HG03139 (cell line): ENCODE measurements around the gene IGSF10.

Source experiments
- ATAC-seq: cut with Tn5 transposase; IDR thresholded peaks from one replicate; pipeline ENCODE4 v1.9.1; 2021; ENCODE audit not compliant: unreplicated experiment

Gene IGSF10

GRCh38 chr3:151467069-151467468 lies 6.2 kb upstream of the IGSF10 start:
- no peak for ATAC-seq

- no peak for ATAC-seq
Observed at GRCh38 chr3:151462991-151463390, 2.1 kb upstream of the IGSF10 start.

- ATAC-seq, result no peak
Observed at GRCh38 chr3:151462278-151462780, 1.5 kb upstream of the IGSF10 start.

DNA sequence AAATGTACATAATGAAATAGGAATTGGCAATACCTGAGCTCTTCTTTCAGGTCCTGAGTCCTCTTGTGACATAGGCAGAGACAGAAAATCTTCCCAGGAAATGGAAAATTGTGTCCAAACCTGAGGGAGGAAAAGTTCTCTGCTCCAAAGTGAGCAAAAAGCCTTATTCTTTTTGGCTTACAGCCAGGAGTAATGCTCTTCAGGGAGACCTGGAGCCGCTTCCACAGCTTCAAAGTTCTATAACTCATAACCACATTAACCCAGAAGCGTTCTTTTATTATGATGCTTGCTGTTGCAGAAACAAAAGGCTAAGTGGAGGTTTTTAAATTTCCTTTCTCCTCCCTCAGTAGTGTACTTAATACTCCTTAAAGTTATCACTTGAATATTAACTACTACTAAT lies 633 bp downstream of the IGSF10 start:
- no peak for ATAC-seq

- no peak for ATAC-seq
Observed at GRCh38 chr3:151459358-151459757, 1.5 kb downstream of the IGSF10 start.

DNA sequence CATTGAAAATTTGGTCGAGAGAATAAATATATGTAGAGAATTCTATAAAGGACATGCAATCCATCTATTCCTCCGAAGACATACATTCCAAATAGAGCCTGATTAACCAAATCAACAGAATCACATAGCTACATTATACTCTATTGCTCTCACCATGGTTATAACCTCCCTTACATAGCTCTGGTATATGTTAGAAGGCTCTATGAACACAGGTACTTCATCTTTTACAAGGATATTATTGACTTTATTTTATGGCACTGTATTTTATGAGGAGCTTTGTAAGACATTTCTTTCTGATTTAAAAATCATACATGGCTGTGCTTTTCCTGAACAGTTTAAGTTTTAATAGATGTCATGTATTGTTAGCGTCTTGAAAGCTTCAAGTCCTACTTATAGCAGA lies 4.8 kb downstream of the IGSF10 start:
- ATAC-seq, result no peak

- ATAC-seq, result no peak
Observed at GRCh38 chr3:151452841-151453240, 8.0 kb downstream of the IGSF10 start.

DNA sequence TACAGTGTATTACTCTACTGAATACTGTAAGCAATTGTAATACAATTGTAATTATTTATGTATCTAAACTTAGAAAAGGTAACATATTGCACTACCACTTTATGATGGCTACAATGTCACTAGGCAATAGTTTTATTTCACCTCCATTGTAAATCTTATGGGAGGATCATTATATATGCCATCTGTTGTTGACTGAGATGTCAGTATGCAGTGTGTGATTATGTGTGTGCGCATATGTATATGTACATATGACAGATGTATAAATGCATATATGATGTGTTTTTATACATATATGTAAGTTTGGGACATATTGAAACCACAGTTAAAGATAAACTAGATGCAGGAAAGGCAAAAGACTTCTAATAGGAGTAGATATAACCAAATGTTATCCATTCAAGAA lies 8.5 kb downstream of the IGSF10 start:
- ATAC-seq, result no peak

- ATAC-seq, result no peak
Observed at GRCh38 chr3:151446002-151446340, 14.9 kb downstream of the IGSF10 start.

DNA sequence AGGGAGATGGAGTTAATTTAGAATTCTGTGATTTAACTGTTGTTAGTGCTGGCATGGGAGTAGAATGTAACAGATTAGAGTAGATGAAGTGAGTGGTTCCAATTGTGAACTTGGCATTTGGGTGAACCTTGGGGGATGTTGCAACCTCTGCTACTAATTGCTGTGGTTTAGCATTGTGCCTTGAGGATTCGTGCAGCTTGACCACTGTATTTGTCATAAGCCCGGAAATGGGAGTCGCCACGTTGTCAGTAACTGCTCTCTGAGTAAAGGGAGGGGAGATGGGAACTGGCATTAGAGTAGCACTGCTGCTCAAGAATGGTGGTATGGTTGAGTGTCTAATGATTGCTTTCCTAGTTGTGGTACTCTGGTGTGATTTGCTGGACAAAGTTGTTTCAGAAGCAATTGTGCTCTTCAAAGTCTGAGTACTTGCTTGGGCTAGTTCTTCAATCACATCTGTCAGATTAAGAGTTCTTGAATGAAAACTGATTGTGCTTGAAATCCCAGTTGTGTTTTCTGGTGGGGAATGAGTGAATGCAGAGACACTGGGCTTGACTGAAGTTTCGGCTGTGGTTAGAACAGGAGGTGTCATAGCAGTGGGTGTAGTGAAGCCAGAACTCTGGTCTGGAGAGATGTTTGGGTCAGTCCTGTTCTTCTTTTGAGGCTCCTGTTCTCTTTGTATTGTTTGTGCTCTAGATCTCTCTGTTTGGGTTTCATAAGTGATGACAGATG lies 15.4 kb downstream of the IGSF10 start:
- ATAC-seq, result no peak

DNA sequence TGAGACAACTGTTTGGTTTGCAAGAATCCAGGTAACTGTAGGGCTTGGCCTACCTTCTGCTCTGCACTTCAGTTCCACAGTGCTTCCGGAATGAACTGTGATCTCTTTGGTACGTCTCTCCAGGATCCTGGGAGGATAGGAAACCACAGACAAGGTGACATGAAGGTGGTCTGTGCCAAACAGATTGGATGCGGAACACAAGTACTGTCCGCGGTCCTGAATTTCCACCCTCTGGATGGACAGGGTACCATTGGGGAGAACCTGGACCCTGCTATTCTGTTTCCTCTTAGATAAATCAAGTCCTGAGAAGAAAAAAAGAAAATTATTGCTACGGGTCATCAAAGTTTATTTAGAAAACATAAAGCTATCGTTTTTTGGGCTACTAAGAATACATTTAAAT lies 17.3 kb downstream of the IGSF10 start:
- ATAC-seq, result no peak

DNA sequence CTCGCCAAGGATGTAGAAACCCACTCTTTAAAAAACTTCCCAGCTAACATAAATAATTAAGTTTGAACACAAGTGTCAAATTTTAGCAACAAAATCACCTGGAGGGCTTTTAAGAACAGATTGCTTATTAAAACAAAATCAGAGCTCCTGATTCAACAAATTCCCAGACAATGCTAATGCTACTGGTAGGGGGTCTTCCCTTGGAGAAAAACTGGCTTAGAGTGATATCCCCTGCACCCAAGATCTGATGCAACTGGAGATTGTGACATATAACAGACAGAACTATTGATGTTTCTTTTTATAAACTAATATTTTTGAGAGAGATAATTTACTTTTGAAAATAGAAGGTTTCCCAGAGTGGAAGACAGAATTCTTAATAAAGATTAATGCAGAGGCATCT lies 19.9 kb downstream of the IGSF10 start:
- ATAC-seq, result no peak

DNA sequence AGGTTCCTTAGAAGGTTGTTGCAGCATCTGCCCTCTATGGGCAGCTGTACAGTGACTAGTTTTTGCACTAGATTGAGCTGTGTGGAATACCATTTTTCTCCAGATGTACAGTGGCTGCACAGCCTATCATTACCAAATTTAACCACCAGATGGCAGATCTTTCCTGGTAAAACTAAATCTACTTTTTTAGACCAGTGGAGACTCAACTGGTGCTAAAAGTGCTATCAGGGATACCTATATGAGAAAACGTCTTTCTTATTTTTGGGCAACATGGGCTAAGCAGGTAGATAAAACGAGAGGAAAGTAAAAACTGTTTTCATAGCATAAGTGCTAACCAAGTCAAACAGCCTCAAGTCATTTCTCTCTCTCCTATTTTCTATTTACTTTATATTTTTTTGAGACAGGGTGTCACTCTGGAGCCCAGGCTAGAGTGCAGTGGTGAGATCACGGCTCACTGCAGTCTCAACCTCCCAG lies 21.2 kb downstream of the IGSF10 start:
- no peak for ATAC-seq

DNA sequence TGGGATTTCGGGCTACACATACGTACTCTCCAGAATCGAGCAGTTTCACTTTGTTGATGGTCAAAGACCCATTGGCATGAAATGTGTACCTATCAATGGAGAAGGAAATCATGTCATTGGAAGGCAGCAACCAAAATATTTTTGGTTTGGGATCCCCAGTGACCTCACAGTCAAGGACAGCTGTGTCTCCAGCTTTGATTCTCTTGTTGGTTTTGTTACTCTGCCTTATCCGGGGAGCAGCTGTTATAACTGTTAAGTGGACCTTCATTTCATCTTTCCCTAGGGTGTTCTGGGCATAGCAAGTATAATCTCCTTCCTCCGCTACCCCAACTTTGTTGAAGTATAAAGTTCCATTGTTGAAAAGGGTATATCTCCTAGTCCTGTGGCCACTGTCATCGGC lies 23.0 kb downstream of the IGSF10 start:
- ATAC-seq, result no peak

DNA sequence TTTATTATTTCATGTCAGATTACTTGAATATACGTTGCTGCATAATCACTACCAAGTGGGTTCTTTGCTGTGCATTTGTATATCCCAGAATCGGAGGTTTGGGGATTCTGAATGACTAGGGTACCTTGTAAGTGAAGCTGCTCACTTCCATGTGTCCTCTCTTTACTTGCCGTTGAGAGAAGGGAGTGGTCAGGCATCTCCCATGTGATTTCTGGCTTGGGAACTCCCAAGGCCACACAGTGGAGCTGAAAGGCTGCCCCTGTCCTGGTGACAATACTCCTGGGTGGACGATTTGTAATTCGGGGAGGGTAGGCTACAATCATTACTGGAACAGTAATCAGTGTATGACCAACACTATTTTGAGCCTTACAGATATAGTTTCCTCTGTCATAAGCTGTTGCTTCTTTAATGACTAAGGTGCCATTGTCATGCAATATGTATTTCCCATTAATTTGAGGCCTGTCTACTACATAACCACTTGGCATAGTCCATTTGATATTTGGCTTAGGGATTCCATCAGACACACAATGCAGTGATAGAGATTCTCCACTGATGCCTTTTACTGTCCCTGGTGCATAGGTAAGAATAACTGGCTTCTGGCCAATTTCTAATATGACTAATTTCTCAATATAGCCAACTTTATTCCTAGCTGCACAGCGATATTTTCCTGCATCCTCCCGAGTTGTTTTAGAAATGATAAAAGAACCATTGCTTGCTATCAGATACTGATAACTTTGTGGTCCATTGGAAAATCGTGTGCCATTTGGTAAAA lies 24.0 kb downstream of the IGSF10 start:
- no peak for ATAC-seq

- no peak for ATAC-seq
Observed at GRCh38 chr3:151434151-151434890, 26.5 kb downstream of the IGSF10 start.

GRCh38 chr3:151432616-151433372 lies 28.1 kb downstream of the IGSF10 start:
- ATAC-seq, result no peak

GRCh38 chr3:151431940-151432339 lies 28.9 kb downstream of the IGSF10 start:
- no peak for ATAC-seq

- ATAC-seq, result no peak
Observed at GRCh38 chr3:151430821-151431484, 29.9 kb downstream of the IGSF10 start.

DNA sequence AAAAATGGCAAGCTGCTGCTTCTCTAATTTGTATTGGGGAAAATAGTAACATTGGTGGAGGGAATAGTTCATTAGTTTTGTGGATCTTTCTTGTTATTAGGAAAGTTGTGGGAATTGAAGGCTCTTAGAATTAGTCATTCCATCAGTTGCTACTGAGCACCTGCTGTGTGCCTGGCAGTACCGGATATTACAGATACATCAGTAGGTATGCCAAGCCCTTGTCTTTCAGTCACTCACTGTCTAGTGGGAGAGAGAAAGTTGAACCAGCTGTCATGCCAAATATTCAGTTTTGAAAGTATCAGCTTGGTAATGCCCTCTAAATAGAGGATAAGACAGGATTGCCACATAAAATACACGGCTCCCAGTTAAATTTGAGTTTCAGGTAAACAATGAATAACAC lies 32.5 kb downstream of the IGSF10 start:
- ATAC-seq, result no peak

GRCh38 chr3:151426341-151426657 lies 34.6 kb downstream of the IGSF10 start:
- peak; percentile 85 for ATAC-seq
